Activated naive CD4-positive, alpha-beta T cell (primary cell): ENCODE data around the gene WAPL.

Experiments
- DNase-seq, 4 experiments: peaks; one replicate each; lab custom pipeline; 2025; lab: John Stamatoyannopoulos, UW

The WAPL gene

GRCh38 chr10:86461963-86462804, 59.4 kb downstream of the WAPL start:
- DNase-seq, result no peak

GRCh38 chr10:86451604-86451960, 70.0 kb downstream of the WAPL start:
- no peak for DNase-seq

- no peak for DNase-seq
These were observed 70.6 kb downstream of the WAPL start for GRCh38 chr10:86450806-86451603.

GRCh38 chr10:86449926-86450558, 71.5 kb downstream of the WAPL start:
- DNase-seq, result no peak

- DNase-seq, result no peak
These were observed 74.2 kb downstream of the WAPL start for GRCh38 chr10:86447432-86447831.

- DNase-seq, result no peak
These were observed 74.6 kb downstream of the WAPL start for GRCh38 chr10:86446987-86447386.

- DNase-seq, result no peak
These were observed 75.2 kb downstream of the WAPL start for GRCh38 chr10:86446440-86446839.

GRCh38 chr10:86443936-86444335, 77.7 kb downstream of the WAPL start:
- no peak for DNase-seq

GRCh38 chr10:86443069-86443468, 78.5 kb downstream of the WAPL start:
- DNase-seq, result no peak

- DNase-seq, result no peak
These were observed 80.4 kb downstream of the WAPL start for GRCh38 chr10:86440874-86441843.

GRCh38 chr10:86439544-86439943, 82.0 kb downstream of the WAPL start:
- DNase-seq, result no peak

GRCh38 chr10:86438091-86438749, 83.4 kb downstream of the WAPL start:
- no peak for DNase-seq

- no peak for DNase-seq
These were observed 84.1 kb downstream of the WAPL start for GRCh38 chr10:86437447-86437846.

- DNase-seq, result no peak
These were observed 84.6 kb downstream of the WAPL start for GRCh38 chr10:86436963-86437362.

GRCh38 chr10:86434656-86435055, 86.9 kb downstream of the WAPL start:
- no peak for DNase-seq

- no peak for DNase-seq
These were observed 97.9 kb downstream of the WAPL start for GRCh38 chr10:86423739-86424138.

- DNase-seq, result no peak
These were observed 102.5 kb downstream of the WAPL start for GRCh38 chr10:86419101-86419500.

GRCh38 chr10:86415583-86415982, 106.0 kb downstream of the WAPL start:
- no peak for DNase-seq

- no peak for DNase-seq
These were observed 106.5 kb downstream of the WAPL start for GRCh38 chr10:86415116-86415515.

GRCh38 chr10:86413046-86413728, 108.4 kb downstream of the WAPL start:
- DNase-seq, result no peak
